ENCODE data around the gene SEMA4D.
"Not testable (repeated sequence)": the region's sequence is repeated elsewhere in the genome, so short reads cannot be mapped to it uniquely, and the experiment has no call there.

SEMA4D gene

DNA sequence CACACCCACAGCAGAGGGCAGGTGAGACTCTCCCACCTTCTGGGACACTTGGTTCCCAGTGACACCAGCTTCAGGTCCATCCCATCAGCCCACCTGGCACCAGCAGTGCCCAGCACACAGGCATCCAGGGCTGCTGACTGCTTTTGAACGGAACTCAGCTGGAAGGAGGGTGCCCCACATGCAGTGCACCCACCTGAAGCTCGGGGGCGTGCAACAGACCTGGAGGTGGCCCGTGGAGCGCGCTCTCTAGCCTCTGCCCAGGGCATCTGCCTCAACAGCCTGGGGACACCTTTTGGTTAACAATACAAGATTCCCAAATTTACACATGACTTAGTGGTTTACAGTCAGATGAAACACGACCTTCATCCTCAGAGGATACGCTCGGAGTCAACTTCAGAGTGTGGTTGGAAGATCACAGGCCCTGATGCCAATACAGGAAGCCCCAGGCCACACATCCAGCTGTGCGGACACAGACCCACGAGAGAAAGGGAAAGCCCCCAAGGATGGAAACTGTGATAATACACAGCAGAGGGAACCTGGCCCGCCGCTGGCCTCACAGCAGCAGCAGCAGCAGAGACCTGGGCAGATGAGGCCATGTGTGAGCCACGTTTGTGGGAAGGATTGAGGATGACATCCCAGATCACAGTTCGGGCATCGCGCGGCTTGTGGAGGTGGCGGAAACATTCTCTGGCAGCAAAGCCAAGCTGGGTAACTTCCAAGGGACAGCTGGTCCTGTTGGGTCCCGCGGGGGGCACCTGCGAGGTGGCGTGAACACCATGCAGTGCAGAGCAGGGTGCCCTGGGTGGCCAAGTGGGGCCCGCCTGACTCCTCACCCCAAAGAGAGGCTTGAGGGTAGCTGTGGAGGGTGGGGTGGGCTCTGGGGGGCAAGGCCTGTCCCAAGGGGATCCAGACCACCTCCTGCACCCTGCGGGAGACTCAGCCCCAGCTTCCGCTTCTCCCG lies 115.6 kb downstream of the SEMA4D start:
- DNase-seq = no peak

DNA sequence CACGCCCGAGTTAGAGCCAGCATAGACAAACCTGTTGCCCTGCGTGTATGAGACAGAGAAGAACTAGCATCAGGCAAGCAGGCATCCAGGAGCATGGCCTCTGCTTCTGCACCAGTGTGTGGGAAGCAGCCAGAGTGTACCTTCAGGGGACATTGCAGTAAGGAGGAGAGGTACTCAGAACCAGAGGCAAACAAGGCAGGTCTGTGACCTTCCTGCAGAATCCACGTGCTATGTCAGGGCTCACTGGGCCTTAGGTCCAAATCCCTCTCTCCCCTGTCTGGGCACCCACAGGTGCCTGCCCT lies 116.7 kb downstream of the SEMA4D start:
- DNase-seq = no peak

DNA sequence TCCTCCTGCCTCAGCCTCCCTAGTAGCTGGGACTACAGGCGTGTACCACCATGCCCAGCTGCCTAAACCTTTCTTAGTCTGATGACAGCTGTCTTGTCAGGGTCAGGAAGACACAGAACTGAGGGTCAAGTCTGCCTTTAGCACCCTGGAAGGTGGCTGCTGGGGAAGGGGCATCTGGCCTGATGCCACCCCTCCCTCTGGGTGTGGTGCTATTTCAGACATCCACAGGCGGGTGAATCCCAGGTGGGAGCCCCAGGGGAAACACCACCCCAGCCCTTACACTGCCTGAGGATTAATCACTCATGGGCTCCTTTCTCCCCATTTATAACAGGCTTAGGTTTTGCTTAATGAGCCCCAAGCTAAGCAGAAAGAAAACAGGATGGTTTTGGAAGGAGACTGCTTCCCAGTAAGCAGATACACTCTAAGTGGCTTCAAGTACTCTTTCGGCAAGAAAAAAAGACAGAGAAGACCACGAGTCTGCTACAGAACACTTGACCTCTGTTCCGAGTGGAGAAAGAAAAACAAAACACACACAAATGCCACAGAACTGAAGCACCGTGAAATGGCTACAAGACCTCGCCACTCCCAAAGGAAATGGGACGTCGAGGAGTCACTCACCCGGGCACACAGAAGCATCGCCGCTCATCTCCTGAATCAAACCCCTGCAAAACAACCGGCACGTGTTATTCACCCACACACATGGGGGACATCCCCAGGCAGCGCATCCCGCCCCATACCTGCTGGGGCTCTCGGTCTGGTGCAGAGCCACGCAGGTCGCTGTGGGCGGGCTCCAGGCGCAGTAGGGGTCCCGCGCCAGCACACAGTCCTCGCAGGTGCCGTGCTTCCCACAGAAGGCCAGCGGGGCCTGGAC lies 117.2 kb downstream of the SEMA4D start:
- DNase-seq = no peak

DNA sequence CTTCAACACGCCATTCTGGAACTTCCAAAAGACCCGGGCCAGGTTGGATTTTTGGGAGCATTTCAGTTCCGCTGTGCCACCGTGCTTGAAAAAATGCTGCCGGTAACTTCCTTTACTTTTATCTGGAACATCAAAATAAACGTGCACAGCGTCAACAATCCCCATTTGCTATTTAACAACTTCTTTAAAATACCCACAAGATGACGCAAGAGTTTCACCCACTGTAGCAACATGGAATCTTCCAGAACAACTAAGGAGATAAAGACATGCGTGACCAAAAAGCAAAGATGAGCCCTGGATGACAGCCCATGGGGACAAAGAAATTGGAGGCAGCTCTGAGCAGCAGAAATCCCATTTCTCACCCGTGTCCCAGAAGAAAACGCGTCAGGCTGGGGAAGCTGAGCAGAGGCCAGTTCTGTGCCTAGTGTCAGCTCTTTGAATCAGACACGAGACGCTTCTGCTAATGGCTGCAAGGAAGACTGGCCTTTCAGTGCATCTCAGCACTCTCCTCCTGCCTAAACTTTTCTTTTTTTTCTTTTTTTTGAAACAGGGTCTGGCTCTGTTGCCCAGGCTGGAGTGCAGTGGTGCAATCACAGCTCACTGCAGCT lies 118.3 kb downstream of the SEMA4D start:
- no peak for DNase-seq

DNA sequence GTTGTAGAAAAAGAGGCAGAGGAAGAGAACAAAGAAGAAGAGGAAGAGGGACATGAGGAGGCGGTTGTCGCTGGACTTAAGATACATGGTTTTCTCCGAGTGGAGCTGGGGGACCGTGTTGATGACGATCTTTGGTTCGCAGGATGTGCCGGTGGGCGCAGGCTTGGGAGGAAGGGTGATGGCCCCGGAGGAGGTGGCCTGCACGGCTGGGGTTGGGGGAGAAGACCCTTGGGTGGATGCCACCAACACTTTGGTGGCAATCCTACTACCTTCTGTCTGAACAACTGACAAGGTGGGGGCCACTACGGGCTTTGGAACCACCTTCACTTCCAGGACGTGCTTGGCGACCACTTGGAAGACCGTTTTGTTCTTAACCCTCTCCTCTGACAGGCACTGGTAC lies 118.9 kb downstream of the SEMA4D start:
- no peak for DNase-seq

DNA sequence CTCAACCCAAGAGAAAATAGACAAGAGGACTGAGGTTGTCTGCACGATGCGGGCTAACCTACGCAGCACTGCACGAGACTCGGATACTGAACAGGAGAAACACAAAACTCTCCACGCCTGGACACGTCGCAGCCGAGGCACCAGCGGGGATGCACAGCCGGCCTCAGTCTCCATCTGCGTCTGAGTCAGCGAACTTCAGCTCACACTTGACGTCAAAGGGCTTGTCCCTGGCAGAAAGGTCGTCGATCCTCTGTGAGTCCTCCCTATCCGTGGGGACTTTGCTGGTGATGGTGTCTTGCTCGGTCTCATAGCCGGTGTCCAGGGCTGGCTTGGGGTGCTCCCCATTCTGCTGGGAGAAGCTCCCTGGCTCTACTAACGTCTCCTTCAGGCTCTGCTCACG lies 119.4 kb downstream of the SEMA4D start:
- no peak for DNase-seq

DNA sequence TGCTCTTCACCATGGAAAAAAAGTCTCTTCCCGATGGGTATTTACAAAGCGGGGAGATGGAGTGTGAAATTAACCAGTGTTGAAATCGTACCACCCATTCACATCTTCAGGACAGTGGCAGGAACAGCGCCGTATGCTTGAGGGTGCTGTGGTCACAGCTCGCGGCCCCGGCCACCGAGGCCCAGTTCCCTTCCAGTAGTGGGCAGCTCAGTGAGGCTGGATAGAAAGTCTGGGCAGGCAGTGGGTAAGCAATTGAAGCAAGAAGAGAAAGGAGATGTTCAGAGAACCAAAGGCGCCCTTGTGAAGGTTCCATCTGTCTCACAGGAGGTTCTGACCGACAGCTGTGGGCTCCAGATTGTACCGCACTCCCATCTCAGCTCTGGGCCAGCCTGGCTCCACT lies 120.5 kb downstream of the SEMA4D start:
- DNase-seq = no peak

DNA sequence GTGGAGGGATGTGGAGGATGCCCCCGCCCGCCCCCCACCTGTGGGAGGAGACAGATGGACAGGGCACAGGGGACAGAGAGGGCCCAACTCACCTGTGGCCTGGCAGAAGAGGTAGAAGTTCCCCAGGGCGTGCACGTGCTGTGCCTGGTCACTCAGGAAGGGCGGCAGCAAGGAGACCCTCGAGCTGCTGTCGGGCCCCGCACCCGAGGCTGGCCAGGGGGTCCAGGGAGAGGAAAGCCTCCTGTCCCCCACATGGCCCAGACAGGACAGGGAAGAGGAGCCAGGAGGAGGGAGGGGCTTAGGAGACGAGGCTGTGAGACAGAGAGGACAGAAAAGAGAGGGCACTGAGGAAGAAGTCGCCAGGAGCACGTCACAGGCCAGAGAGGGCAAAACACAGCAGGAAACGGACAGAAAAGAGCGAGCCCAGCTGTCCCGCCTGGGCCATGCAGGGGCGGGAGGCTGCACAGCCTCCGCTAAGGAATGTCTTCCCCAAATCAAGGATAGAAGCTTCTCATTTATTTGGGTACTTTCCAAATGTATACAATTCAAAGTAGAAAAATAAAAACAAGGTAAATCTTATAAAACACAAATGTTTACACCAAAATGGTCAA lies 121.1 kb downstream of the SEMA4D start:
- DNase-seq = no peak

DNA sequence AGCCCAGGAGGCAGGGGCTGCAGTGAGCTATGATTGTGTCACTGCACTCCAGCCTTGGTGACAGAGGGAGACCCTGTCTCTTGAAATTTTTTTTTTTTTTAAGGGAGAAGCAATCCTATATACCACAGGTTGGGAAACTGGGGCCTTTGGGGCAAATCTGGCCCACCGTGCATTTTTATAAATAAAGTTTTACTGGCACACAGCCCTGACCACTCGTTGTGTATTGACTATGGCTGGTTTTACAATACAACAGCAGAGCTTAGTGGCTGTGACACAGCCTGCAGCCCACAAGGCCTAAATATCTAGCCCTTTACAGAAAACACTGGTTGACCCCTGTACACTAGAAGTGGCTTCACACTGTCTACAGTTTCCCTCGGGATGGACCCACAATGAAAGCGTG lies 121.6 kb downstream of the SEMA4D start:
- no peak for DNase-seq

DNA sequence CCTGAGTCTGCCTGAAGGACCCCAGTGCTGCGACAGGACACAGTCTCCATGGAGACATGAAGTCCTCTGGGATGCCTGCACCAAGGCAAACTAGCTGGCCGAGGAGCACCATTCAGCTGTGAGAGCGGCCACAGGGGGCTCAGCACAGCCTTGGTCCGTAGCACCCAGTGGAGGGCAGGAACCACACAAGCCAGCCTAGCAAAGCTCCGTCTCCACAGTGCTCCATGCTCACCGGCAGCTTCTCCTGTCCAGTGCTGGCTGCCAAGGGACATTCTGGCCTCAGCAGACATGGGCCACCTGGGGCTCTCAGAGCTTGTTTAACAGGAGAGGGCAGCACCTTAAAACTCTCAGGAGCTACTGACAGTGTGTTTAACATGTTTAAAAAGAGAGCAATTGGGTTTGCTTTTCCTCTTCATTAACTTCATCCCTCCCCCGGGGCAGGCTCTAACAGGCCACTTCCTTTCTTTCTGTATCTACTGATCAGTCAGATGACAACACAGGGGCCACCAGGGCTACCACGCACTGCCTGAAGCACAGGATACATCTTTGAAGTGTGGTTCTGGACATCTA lies 122.6 kb downstream of the SEMA4D start:
- DNase-seq = no peak

DNA sequence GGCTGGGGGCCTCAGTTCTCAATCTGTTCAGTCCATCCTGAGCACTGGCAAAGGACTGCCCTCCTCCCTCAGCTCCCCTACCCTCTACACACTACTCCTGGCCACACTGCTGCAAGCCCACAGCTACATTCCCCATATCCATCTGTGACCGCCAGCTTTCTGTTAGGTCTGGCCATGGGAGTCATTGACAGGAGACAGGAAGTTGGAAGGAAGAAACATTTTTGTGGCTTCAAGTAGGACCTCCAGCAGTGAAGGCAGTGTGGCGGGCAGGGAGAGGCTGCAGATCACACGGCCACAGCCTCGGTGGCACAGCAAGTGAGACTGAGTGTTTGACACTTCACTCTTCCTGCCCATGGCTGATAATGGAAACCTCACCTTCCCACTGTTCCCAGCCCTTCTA lies 123.7 kb downstream of the SEMA4D start:
- no peak for DNase-seq

DNA sequence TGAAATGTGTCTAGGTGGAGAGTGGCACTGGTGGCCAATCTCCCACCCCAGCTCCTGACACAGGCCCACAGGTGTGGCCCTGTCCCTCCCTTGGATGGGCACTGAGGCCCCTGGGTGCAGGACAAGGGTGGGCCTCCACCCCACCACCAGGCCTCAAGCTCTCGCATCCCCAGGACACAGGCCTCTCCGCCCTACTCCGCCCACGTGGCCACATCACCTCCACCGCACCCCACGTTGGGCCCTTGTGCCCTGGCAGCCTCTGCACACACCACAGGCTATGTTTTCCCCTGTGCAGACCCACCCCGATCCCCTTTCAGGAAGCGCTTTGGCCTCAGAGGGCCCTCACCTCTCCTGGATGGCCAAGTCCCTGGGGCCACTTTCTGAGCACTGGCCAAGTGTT lies 124.9 kb downstream of the SEMA4D start:
- DNase-seq = no peak

DNA sequence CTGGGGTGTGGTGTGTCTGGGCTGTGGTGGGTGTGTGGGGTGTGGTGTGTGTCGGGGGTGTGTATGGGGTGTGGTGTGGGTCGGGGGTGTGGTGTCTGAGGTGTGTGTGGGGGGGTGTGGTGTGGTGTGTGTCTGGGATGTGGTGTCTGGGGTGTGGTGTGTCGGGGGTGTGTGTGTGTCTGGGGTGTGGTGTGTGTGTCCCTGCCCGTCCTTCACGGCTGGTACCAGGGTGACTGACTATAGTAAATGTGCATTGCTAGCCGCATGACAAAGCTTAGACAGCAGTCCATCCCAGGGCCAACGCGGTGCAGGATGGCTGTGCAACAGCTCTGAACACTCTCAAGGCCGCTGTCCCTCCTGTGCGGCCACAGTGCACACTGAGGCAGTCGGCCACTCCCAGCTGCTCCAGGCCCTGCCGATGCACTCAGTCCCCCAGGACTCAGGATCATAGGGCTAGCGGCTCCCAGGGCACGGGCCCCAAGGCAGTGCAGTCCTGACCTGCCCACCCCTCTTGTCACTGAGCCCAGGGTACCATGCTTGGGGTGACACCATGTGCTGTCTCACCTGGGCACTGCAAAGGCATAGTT lies 125.6 kb downstream of the SEMA4D start:
- no peak for DNase-seq

DNA sequence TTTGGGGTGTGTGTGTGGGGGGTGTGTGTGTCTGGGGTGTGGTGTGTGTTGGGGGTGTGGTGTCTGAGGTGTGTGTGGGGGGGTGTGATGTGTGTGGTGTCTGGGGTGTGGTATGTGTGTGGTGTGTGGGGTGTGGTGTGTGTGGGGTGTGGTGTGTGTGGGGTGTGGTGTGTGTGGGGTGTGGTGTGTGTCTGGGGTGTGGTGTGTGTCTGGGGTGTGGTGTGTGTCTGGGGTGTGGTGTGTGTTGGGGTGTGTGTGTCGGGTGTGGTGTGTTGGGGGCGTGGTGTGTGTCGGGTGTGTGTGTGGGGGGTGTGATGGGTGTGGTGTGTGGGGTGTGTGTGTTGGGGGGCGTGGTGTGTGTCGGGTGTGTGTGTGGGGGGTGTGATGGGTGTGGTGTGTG lies 126.1 kb downstream of the SEMA4D start:
- DNase-seq = not testable (repeated sequence)

DNA sequence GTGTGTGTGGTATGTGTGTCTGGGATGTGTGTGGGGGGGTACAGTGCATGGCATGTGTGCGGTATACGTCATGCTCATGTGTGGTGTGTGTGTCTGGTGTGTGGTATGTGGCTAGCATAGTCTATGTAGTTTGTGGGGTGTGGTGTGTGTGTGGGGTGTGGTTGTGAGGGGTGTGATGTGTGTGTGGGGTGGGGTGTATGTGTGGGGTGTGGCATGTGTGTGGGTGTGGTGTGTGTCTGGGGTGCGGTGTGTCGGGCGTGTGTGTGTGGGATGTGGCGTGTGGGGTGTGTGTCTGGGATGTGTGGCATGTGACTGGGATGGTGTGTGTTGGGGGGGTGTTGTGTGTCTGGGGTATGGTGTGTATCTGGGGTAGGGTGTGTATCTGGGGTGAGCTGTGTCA lies 127.3 kb downstream of the SEMA4D start:
- DNase-seq = no peak

DNA sequence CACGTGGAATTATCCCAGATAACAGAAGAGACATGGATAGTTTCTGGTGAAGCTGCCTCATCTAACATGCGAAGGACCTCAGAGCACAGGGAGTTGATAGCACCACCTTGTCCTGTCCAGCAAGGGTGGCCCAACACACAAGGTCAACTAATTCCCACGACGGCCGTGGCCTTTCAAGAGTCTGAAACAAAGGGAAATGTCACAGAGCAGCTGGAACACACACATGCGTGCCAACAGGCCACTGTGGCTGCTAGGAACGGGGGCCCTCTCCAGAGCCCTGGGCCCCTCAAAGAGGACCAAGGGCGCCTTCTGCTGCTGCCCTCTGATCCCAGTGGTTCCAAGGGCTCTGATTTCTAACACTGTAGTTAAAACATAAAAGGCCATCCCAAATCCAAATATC lies 128.9 kb downstream of the SEMA4D start:
- no peak for DNase-seq

DNA sequence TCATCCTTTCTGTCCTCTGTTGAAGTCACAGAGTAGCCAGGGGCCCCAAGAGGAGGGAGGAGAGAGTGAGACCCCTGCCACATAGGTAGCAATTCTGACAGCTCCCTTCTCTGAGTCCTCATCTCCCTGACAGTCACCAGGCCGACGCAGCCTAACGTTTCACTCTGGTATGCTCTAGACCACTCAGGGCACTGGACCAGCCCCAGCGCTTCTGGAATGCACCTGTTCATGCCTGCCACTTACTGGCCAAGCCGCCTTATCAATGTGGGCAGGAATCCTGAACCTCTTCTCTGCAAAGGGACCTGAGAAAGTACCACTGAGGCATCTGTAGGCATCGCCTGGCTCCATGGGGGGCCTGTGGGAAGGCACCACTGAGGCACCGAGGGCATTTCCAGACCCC lies 129.4 kb downstream of the SEMA4D start:
- no peak for DNase-seq

DNA sequence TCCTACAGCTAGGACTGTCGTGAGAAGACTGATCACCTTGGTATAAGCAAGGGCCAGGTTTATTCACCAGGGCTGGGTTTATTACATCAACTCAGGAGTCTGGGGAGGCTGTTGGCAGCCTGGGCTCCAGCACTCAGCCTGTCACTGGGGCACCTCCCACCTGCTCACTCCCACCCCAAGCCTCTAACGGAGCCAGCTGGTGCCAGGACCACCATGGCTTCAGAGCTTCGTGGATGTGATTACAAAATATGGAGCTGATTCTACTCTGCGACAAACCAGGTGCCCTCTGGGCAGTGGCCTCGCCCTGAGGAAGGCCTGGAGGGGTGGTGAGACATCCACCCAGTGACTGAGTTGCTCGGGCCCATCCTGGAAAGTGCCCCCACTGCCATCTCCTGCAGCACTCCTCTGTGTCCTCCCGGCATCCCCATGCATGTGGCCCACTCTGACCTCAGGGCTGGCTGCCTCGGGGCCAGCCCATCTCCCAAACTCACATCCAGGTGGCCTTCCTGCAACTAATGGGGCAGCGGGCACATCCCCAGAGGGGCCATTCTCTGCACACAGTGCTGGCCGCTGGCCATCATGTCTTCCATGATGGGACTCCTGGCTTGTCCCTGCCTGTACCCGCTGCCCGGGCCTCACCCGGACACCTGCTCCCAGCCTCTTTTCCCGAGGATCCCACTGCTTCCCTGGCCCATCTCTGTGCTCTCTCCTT lies 130.0 kb downstream of the SEMA4D start:
- no peak for DNase-seq

DNA sequence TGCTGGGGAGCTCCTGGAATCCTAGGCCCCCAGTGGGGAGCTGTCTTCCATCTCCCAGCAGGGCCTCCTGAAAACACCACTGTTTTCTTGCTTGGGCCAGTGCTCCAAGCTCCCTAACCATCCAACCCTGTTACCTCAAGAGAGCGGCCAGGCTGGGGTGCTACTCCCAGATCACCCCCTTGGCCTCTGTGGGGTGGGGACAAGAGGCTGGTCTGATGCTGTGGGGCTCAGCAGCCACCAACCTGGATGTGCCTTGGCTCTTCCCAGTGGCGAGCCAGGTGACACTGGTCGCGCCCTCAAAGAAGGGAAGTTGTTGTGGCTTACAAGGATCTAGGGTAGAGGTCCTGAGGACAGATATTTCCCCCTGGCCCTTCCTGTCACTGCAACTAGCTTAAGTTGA lies 130.6 kb downstream of the SEMA4D start:
- no peak for DNase-seq

DNA sequence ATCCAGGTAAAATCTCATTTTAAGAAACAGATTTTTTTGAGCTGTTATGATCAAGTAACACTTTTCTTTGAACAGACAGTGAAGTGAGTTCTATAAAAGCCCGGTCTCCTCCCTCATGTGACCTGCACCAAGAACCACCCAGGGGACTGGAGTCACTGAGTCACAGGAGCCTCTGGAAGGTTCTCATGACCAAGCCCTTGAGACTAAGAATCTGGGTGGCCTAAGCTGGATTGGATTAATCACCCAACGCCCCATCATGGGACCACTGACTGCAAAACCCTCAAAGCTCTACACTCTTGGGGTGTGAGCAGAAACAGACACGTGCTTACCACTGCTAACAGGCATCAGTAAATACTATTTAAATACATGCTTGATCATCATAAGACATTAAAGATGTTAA lies 131.2 kb downstream of the SEMA4D start:
- no peak for DNase-seq

DNA sequence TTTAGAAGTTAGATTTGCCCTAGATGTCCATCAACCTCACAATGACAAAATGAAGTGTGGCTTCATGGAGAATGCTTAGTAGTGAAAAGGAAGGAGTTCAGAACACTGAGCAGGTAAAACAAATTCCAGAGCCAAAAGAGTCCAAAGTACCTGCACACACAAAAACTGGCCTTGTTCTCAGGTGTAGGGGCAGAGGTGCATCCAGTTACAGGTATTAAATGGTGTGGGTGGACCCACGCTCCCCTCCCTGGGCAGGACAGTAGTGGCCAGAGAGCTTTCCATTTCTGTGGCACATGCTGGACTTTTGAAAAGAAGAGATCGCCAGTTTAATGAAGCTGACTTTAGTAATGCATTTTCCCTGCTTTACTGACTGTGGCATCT lies 132.4 kb downstream of the SEMA4D start:
- DNase-seq = no peak

All from NCI-H1092 treated with DMSO at 0.1 percent for 48 hours (cell line).